DND-41 (cell line): Measurements from ENCODE around the gene FOXP1.
A peak's percentile ranks its signal among the peaks of the same experiment; 100 is the strongest.

Experiments used
- ATAC-seq: fragments of 200-7000 bp; cut with Tn5 transposase; 3 replicates; pipeline ENCODE4 v1.9.1; 2021; ENCODE audit warnings: low read depth; ENCODE audit not compliant: insufficient read depth
- DNase-seq: peaks from one replicate; pipeline ENCODE4 v3.0.0-alpha.2; 2020
- H2AFZ ChIP-seq: 2 replicates; pipeline ENCODE4 v1.6.0; 2012; ENCODE audit warnings: low read depth, low read length
- H3K27ac ChIP-seq: 2 replicates; pipeline ENCODE4 v1.5.1; 2012; ENCODE audit warnings: low read length, inconsistent platforms
- H3K27me3 ChIP-seq: fragments of 200-600 bp; sonication (generic); 2 replicates; pipeline ENCODE4 v1.6.0; 2012; ENCODE audit warnings: low read length, mild to moderate bottlenecking, inconsistent platforms; ENCODE audit not compliant: insufficient read depth, poor library complexity
- H3K36me3 ChIP-seq: 2 replicates; pipeline ENCODE4 v1.5.1; 2012; ENCODE audit warnings: low read length, inconsistent platforms; ENCODE audit not compliant: insufficient read depth
- H3K4me1 ChIP-seq: 2 replicates; pipeline ENCODE4 v1.5.1; 2012; ENCODE audit warnings: mild to moderate bottlenecking, low read length; ENCODE audit not compliant: insufficient read depth
- H3K4me2 ChIP-seq: 2 replicates; pipeline ENCODE4 v1.6.0; 2012; ENCODE audit warnings: mild to moderate bottlenecking, moderate library complexity, low read length, inconsistent platforms; ENCODE audit not compliant: insufficient read depth
- H3K4me3 ChIP-seq, 2 experiments: fragments of 200-600 bp in 1 of 2; shearing (Covaris generic) in 1 of 2; 2 replicates each; pipeline ENCODE4 v1.5.1; 2012 to 2016; ENCODE audit warnings: inconsistent platforms in 2 of 2, low read length in 2 of 2, mild to moderate bottlenecking in 2 of 2, low read depth in 1 of 2, moderate library complexity in 1 of 2
- H3K79me2 ChIP-seq: 2 replicates; pipeline ENCODE4 v1.6.0; 2012; ENCODE audit warnings: low read length, inconsistent platforms; ENCODE audit not compliant: insufficient read depth
- H3K9ac ChIP-seq: 2 replicates; pipeline ENCODE4 v1.6.0; 2012; ENCODE audit warnings: low read depth, mild to moderate bottlenecking, inconsistent platforms, low read length, moderate library complexity
- H3K9me3 ChIP-seq: 2 replicates; pipeline ENCODE4 v1.5.1; 2012; ENCODE audit warnings: low read length, moderate library complexity, mild to moderate bottlenecking, inconsistent platforms; ENCODE audit not compliant: insufficient read depth, severe bottlenecking
- H4K20me1 ChIP-seq: 2 replicates; pipeline ENCODE4 v1.6.0; 2012; ENCODE audit warnings: low read length; ENCODE audit not compliant: insufficient read depth
- CTCF ChIP-seq: IDR thresholded peaks from 2 replicates; pipeline ENCODE4 v1.5.1; 2012; ENCODE audit warnings: borderline replicate concordance, low read length, moderate library complexity, mild to moderate bottlenecking; ENCODE audit not compliant: poor library complexity, severe bottlenecking; ENCODE audit errors: extremely low read depth
- EZH2 ChIP-seq: IDR thresholded peaks from 3 replicates; pipeline ENCODE4 v1.6.1; 2012; ENCODE audit warnings: borderline replicate concordance, low read depth, mild to moderate bottlenecking, moderate library complexity, low read length, inconsistent platforms; ENCODE audit not compliant: severe bottlenecking

Gene FOXP1

GRCh38 chr3:71397046-71397445 lies 186.5 kb downstream of the FOXP1 start:
- Histone ChIP-seq H3K9ac (no peak overlapping the region), H3K4me3 (no peak overlapping the region), H4K20me1 (peaks cover 11% of the 10 kb centered on the region; the same call in 1 of the 2 replicates), H3K36me3 (no peaks in the 10 kb centered on the region), H3K27ac (no peak overlapping the region), H3K4me1 (peaks cover 3% of the 10 kb centered on the region; the same call in 1 of the 2 replicates), H3K79me2 (peaks cover 30% of the 10 kb centered on the region), H2AFZ (no peak overlapping the region), H3K9me3 (no peaks in the 10 kb centered on the region), H3K4me2 (no peak overlapping the region), H3K27me3 (no peaks in the 10 kb centered on the region)
- DNase-seq (no peak), ATAC-seq (peak; percentile 54; the same call in 2 of the 3 replicates)
- TF ChIP-seq EZH2 (no peak), CTCF (peak; percentile 60)

GRCh38 chr3:71395927-71396695 lies 187.4 kb downstream of the FOXP1 start:
- Histone ChIP-seq H3K27ac (0 out of 2 replicates have a peak overlapping the region, but pooled peaks have one; percentile 44), H3K9me3 (no peaks in the 10 kb centered on the region), H4K20me1 (peaks cover 11% of the 10 kb centered on the region; the same call in 1 of the 2 replicates), H3K36me3 (no peaks in the 10 kb centered on the region), H2AFZ (no peak overlapping the region), H3K4me2 (no peak overlapping the region), H3K4me1 (peaks cover 11% of the 10 kb centered on the region), H3K79me2 (peaks cover 33% of the 10 kb centered on the region), H3K9ac (no peak overlapping the region), H3K4me3 (no peak overlapping the region), H3K27me3 (no peaks in the 10 kb centered on the region)
- ATAC-seq (no peak), DNase-seq (no peak)
- no peak for TF ChIP-seq EZH2
- TF ChIP-seq CTCF = no peak

DNA sequence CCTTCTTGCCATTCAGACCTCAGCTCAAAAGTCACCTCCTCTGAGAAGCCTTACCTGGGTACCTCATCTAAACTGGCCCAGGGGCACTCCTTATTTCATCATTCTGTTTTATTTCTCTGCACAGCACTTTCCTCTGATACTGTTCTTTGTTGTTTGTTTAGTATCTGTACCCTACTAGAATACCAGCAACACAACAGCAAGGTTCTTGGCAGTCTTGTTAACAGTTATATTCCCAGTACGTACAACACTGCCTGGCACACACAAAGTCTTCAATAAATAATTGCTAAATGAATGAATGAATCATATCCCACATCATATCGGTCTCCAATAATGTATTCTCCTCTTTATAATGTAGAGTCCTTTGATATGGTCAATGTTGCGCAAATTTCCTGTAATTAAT lies 188.1 kb downstream of the FOXP1 start:
- H3K9me3 ChIP-seq = no peaks in the 10 kb centered on the region
- H3K9ac ChIP-seq = no peak overlapping the region
- no peak overlapping the region for H2AFZ ChIP-seq
- no peak overlapping the region for H3K27ac ChIP-seq
- H3K4me1 ChIP-seq = peaks cover 17% of the 10 kb centered on the region
- H3K36me3 ChIP-seq = no peaks in the 10 kb centered on the region
- H3K4me3 ChIP-seq = no peak overlapping the region
- H4K20me1 ChIP-seq = peaks cover 11% of the 10 kb centered on the region; the same call in 1 of the 2 replicates
- no peaks in the 10 kb centered on the region for H3K27me3 ChIP-seq
- ATAC-seq (no peak), DNase-seq (no peak)
- H3K4me2 ChIP-seq = no peak overlapping the region
- no peak for TF ChIP-seq CTCF
- no peak for TF ChIP-seq EZH2
- peaks cover 32% of the 10 kb centered on the region for H3K79me2 ChIP-seq
